ENCODE results near the gene PARM1.

GRCh38 chr4:75089206-75089605 is 156.3 kb downstream of the PARM1 start:
- no peak for TF ChIP-seq POLR2A (IDR thresholded peaks at IDR 0.05)
- no peak for TF ChIP-seq CTCF (IDR thresholded peaks at IDR 0.05)
